ENCODE measurements around the gene OR1C1.
"Not testable (repeated sequence)": the region's sequence is repeated elsewhere in the genome, so short reads cannot be mapped to it uniquely, and the experiment has no call there.

OR1C1 gene

DNA sequence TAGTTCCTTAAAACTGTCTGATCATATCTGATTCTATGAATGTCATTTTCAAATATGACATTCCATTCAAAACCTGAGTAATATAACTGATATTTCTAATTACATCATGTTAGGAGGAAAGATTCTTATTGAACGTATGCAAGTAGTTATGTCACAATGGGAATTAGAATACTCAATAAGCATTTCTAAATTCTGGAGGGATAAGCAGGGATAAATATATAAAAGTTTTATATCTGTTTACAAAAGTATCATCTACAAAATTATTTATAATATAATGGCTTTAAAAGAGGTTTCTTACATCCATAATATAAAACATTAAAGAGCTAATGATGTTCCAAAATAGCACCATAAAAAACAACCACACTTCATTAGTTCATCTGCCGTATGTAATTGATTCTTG is 12.3 kb downstream of the OR1C1 start, which contains the start of gene OR14A2:
Gene OR14A2, minus strand, starts transcription at position 101 of the 400 bp plus-strand sequence.
- no peak within 1 kb of the TSS for H3K4me3 ChIP-seq (ENCODE audit: low read depth, low read length)
- TF ChIP-seq, protein P1, sequence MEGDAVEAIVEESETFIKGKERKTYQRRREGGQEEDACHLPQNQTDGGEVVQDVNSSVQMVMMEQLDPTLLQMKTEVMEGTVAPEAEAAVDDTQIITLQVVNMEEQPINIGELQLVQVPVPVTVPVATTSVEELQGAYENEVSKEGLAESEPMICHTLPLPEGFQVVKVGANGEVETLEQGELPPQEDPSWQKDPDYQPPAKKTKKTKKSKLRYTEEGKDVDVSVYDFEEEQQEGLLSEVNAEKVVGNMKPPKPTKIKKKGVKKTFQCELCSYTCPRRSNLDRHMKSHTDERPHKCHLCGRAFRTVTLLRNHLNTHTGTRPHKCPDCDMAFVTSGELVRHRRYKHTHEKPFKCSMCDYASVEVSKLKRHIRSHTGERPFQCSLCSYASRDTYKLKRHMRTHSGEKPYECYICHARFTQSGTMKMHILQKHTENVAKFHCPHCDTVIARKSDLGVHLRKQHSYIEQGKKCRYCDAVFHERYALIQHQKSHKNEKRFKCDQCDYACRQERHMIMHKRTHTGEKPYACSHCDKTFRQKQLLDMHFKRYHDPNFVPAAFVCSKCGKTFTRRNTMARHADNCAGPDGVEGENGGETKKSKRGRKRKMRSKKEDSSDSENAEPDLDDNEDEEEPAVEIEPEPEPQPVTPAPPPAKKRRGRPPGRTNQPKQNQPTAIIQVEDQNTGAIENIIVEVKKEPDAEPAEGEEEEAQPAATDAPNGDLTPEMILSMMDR (IDR thresholded peaks at IDR 0.05): no peak
- H3K4me1 ChIP-seq: no peaks in the 10 kb centered on the region
- H3K79me2 ChIP-seq: no peaks in the 10 kb centered on the region
- H3K9ac ChIP-seq: no peak within 1 kb of the TSS
- H3K27ac ChIP-seq: no peak within 1 kb of the TSS
- no peaks in the 10 kb centered on the region for H3K27me3 ChIP-seq (ENCODE audit: control insufficient read depth, insufficient read depth, low read length)
- H3K9me3 ChIP-seq (ENCODE audit: control insufficient read depth, low read length): no peaks in the 10 kb centered on the region
- H3K36me3 ChIP-seq (ENCODE audit: control insufficient read depth, insufficient read depth, low read length): no peaks in the 10 kb centered on the region
- H2AFZ ChIP-seq: no peak within 1 kb of the TSS
- H3K4me2 ChIP-seq (ENCODE audit: low read length): no peak within 1 kb of the TSS

DNA sequence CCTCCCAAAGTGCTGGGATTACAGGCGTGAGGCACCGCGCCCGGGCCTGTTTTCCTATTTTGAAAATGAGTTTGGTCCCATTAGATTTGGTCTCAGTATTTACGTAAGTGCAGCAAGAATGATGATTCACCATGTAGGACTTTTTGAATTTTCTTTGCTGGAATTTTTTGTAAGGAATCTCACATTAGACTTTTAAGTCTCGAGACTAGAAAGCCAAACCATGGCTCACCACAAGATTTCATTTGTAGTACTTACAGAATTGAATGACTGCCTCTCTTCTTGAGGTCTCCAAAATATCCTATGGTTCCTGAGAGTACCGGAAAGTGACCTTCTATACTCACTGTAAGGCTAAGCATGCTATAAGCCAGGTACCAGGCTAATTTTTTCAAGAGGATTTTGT is 12.7 kb downstream of the OR1C1 start:
- H3K36me3 ChIP-seq (ENCODE audit: control insufficient read depth, insufficient read depth, low read length): no peaks in the 10 kb centered on the region
- no peaks in the 10 kb centered on the region for H3K4me1 ChIP-seq
- no peaks in the 10 kb centered on the region for H3K9me3 ChIP-seq (ENCODE audit: control insufficient read depth, low read length)
- no peaks in the 10 kb centered on the region for H3K27me3 ChIP-seq (ENCODE audit: control insufficient read depth, insufficient read depth, low read length)
- TF ChIP-seq, protein P1 (IDR thresholded peaks at IDR 0.05): no peak
- H3K79me2 ChIP-seq: no peaks in the 10 kb centered on the region
- H3K27ac ChIP-seq: no peak overlapping the region
- H2AFZ ChIP-seq: no peak overlapping the region
- no peak overlapping the region for H3K4me3 ChIP-seq (ENCODE audit: low read depth, low read length)
- no peak overlapping the region for H3K4me2 ChIP-seq (ENCODE audit: low read length)
- H3K9ac ChIP-seq: no peak overlapping the region

DNA sequence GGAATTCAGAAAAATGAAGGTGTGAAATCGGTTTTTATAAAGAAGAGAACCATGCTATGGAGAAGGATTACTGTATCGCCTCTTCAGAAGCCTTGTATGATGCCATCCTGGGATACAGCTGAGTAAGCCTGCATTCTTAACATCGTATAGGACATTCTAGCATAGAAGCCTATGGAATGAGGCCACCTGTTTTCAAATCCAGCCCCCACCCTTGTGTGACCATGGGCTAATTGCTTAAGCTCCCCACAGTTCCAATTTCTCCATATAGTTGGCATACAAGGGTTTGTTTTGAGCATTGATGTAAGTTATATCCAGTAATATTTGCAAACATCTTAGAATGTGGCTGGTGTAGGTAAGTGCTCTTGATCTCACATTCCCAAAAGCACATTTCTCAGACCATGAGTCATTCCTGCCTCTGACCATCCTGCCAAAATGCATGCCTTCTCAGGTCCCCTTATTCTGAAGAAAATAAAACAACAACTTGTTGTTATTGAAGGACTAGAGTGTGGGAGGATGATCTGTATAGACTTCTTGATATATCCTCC is 13.9 kb downstream of the OR1C1 start:
- Histone ChIP-seq H3K79me2 (no peaks in the 10 kb centered on the region), H3K4me2 (ENCODE audit: low read length) (no peak overlapping the region), H3K36me3 (ENCODE audit: control insufficient read depth, insufficient read depth, low read length) (no peaks in the 10 kb centered on the region), H3K9ac (no peak overlapping the region), H3K27ac (no peak overlapping the region), H2AFZ (no peak overlapping the region), H3K27me3 (ENCODE audit: control insufficient read depth, insufficient read depth, low read length) (no peaks in the 10 kb centered on the region), H3K4me1 (no peaks in the 10 kb centered on the region), H3K4me3 (ENCODE audit: low read depth, low read length) (no peak overlapping the region), H3K9me3 (ENCODE audit: control insufficient read depth, low read length) (no peaks in the 10 kb centered on the region)
- TF ChIP-seq, protein P1 (IDR thresholded peaks at IDR 0.05): no peak

DNA sequence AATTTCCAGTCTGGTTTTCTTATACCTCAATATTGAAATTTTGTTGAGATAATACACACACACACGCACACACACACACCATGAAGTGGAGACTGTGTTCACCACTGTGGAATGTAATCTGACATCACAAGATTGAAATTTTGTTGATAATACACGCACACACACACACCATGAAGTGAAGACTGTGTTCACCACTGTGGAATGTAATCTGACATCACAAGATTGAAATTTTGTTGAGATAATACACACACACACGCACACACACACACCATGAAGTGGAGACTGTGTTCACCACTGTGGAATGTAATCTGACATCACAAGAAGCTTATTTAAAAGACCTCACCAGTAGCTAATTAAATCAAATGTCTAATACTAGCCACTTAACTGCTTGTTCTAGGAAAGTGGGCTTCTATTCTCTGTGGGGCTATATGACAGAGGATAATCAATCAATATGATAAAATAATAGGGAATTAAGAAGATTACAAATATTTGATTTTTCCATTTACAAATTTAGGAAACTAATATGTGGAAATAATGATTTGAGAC is 18.1 kb downstream of the OR1C1 start:
- not testable (repeated sequence) for H2AFZ ChIP-seq; H3K27ac ChIP-seq; H3K4me3 ChIP-seq (ENCODE audit: low read depth, low read length)

DNA sequence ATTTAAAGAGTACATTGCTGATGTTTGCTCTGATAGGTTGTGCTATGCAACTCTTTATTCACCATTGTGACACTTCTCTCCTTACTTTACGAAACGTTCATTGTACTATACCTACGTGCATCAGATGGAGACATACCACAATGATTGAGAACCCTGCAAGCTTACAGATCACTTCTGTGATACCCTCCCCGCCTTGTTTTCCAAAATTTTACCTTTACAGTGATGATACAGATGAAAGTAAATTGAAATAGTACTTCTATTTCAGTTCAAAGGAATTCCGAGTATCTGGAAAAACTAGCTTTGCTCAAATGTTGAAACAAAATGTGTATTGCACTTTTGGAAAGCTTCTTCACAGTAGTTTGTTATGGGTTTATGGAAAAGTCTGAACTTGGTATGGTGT is 18.6 kb downstream of the OR1C1 start:
- Histone ChIP-seq H3K27me3 (ENCODE audit: control insufficient read depth, insufficient read depth, low read length) (no peaks in the 10 kb centered on the region), H2AFZ (no peak overlapping the region), H3K9me3 (ENCODE audit: control insufficient read depth, low read length) (no peaks in the 10 kb centered on the region), H3K27ac (no peak overlapping the region), H3K9ac (no peak overlapping the region), H3K4me1 (no peaks in the 10 kb centered on the region), H3K79me2 (no peaks in the 10 kb centered on the region), H3K4me3 (ENCODE audit: low read depth, low read length) (no peak overlapping the region), H3K36me3 (ENCODE audit: control insufficient read depth, insufficient read depth, low read length) (no peaks in the 10 kb centered on the region), H3K4me2 (ENCODE audit: low read length) (no peak overlapping the region)
- TF ChIP-seq, protein P1 (IDR thresholded peaks at IDR 0.05): no peak

More for the DNA sequence above, 18.1 kb downstream of the OR1C1 start:
- not testable (repeated sequence) for H3K9ac ChIP-seq; H3K9me3 ChIP-seq (ENCODE audit: control insufficient read depth, low read length); H3K4me2 ChIP-seq (ENCODE audit: low read length); H3K79me2 ChIP-seq; H3K27me3 ChIP-seq (ENCODE audit: control insufficient read depth, insufficient read depth, low read length); H3K4me1 ChIP-seq; H3K36me3 ChIP-seq (ENCODE audit: control insufficient read depth, insufficient read depth, low read length)

Data from parathyroid adenoma (tissue), 2 donors.